PC-3 (cell line): ENCODE data around the gene NMRK2. TPM values are rescaled to one million over a fixed set of nuclear protein-coding genes. Genes with fewer than 3 reads are reported as not detected.

Experiments used
- ATAC-seq: fragments of 200-7000 bp; cut with Tn5 transposase; 2 replicates; pipeline ENCODE4 v1.9.1; 2020; ENCODE audit warnings: mild to moderate bottlenecking, moderate library complexity
- BruUV-seq: library from RNA; stranded (reverse); fragments of 400-500 nt; replicated peaks from 2 replicates; lab custom pipeline; 2021; lab: Mats Ljungman, UMichigan
- CTCF ChIA-PET: fragments of 300-600 bp; sonication (Branson Sonifier 250); formaldehyde crosslinking; loops from one replicate; lab custom pipeline; 2022; ENCODE audit warnings: antibody characterized with exemption; lab: Charles Lee
- POLR2A ChIA-PET: fragments of 300-600 bp; sonication (Branson Sonifier 250); formaldehyde crosslinking; loops from one replicate; lab custom pipeline; 2022; ENCODE audit warnings: antibody characterized with exemption; ENCODE audit not compliant: unreplicated experiment; lab: Charles Lee
- DNase-seq: peaks from one replicate; pipeline ENCODE4 v3.0.0-alpha.2; 2015
- H2AFZ ChIP-seq: fragments of 300-600 bp; sonication (generic); 2 replicates; pipeline ENCODE4 v1.6.0; 2016; ENCODE audit warnings: antibody characterized with exemption, low read length
- H3F3A ChIP-seq: fragments of 300-600 bp; sonication (generic); one replicate; pipeline ENCODE4 v1.6.0; 2017; ENCODE audit warnings: antibody characterized with exemption, low read length, control low read depth, mild to moderate bottlenecking; ENCODE audit not compliant: unreplicated experiment
- H3K27ac ChIP-seq: fragments of 300-600 bp; sonication (generic); 2 replicates; pipeline ENCODE4 v1.5.1; 2016; ENCODE audit warnings: mild to moderate bottlenecking, low read length
- H3K27me3 ChIP-seq: fragments of 300-600 bp; sonication (generic); 2 replicates; pipeline ENCODE4 v1.6.1; 2016; ENCODE audit warnings: low read length, mixed read lengths
- H3K36me3 ChIP-seq: fragments of 300-600 bp; sonication (generic); 2 replicates; pipeline ENCODE4 v1.6.1; 2016; ENCODE audit warnings: low read depth, mixed run types, low read length, mixed read lengths
- H3K4me1 ChIP-seq: fragments of 300-600 bp; sonication (generic); 2 replicates; pipeline ENCODE4 v1.5.1; 2016; ENCODE audit warnings: low read length; ENCODE audit not compliant: insufficient read depth
- H3K4me2 ChIP-seq: fragments of 300-600 bp; sonication (generic); 2 replicates; pipeline ENCODE4 v1.6.0; 2016; ENCODE audit warnings: low read length
- H3K4me3 ChIP-seq: fragments of 300-600 bp; sonication (generic); 2 replicates; pipeline ENCODE4 v1.5.1; 2016; ENCODE audit warnings: mild to moderate bottlenecking, low read length, mixed read lengths
- H3K79me2 ChIP-seq: fragments of 300-600 bp; sonication (generic); 2 replicates; pipeline ENCODE4 v1.6.1; 2017; ENCODE audit warnings: low read length, mixed read lengths
- H3K9ac ChIP-seq: fragments of 300-600 bp; sonication (generic); 2 replicates; pipeline ENCODE4 v1.6.0; 2016; ENCODE audit warnings: mild to moderate bottlenecking, low read length
- H3K9me2 ChIP-seq: fragments of 300-600 bp; sonication (generic); replicated peaks from 2 replicates; pipeline ENCODE4 v1.6.1; 2016; ENCODE audit warnings: mixed run types, low read length, mixed read lengths
- H3K9me3 ChIP-seq: fragments of 300-600 bp; sonication (generic); 2 replicates; pipeline ENCODE4 v1.6.1; 2016; ENCODE audit warnings: low read length, mixed read lengths
- H4K20me1 ChIP-seq: fragments of 300-600 bp; sonication (generic); 2 replicates; pipeline ENCODE4 v1.6.1; 2016; ENCODE audit warnings: low read length, mixed read lengths
- CTCF ChIP-seq: fragments of 300-600 bp; sonication (generic); conservative IDR thresholded peaks from 2 replicates; pipeline ENCODE4 v1.5.1; 2017; ENCODE audit warnings: antibody characterized with exemption, low read depth, mild to moderate bottlenecking, low read length
- EZH2 ChIP-seq: fragments of 300-600 bp; sonication (generic); IDR thresholded peaks from one replicate; pipeline ENCODE4 v1.6.1; 2017; ENCODE audit warnings: antibody characterized with exemption, mild to moderate bottlenecking, low read length; ENCODE audit not compliant: unreplicated experiment
- EZH2phosphoT487 ChIP-seq: fragments of 300-600 bp; sonication (generic); IDR thresholded peaks from 2 replicates; pipeline ENCODE4 v1.6.1; 2018; ENCODE audit warnings: mild to moderate bottlenecking, antibody characterized with exemption, low read length, borderline replicate concordance
- intact Hi-C: fragments of 100-400 bp; cut with micrococcal nuclease; formaldehyde crosslinking; loops from 2 replicates; pipeline ENCODE4 v1.9.0; 2023
- total RNA-seq: library from RNA; depleted of rRNA; stranded (reverse); fragments of >200 nt; gene quantifications from 2 replicates; pipeline ENCODE4 v1.2.3, GENCODE V29; 2014

NMRK2 gene
- total RNA-seq, 1 experiment from 2014 or later: not detected

- H3K4me3 ChIP-seq: peak overlapping the region; percentile 90
- peak; percentile 96 for DNase-seq
- no peaks in the 10 kb centered on the region for H3K36me3 ChIP-seq
- H3F3A ChIP-seq: no peaks in the 10 kb centered on the region
- peaks cover 15% of the 10 kb centered on the region for H3K4me1 ChIP-seq
- TF ChIP-seq EZH2 (no peak), EZH2phosphoT487 (no peak), CTCF (no peak)
- H2AFZ ChIP-seq: no peak overlapping the region
- peak overlapping the region; percentile 90 for H3K9ac ChIP-seq
- H3K9me2 ChIP-seq: no peaks in the 10 kb centered on the region
- H3K79me2 ChIP-seq: peaks cover 41% of the 10 kb centered on the region
- peak overlapping the region; percentile 99 for H3K4me2 ChIP-seq
- CTCF ChIA-PET: interaction anchor here (0.6 to 1.6 kb wide), 2 partner anchors 88 to 206 kb away, joined by 3 to 7 read pairs; partner anchors contain the start of genes ATCAY and MRPL54
- ATAC-seq: peak; percentile 74
- no peaks in the 10 kb centered on the region for H3K9me3 ChIP-seq
- BruUV-seq: no TSS peak
- no peaks in the 10 kb centered on the region for H4K20me1 ChIP-seq
- POLR2A ChIA-PET: interaction anchor here (0.7 kb wide), 1 partner anchor 386 kb away, joined by 3 read pairs; no protein-coding TSS in a partner anchor
- peak overlapping the region; percentile 93 for H3K27ac ChIP-seq
- intact Hi-C loops: no loop called here
- H3K27me3 ChIP-seq: no peaks in the 10 kb centered on the region
These were observed 35.9 kb downstream of the NMRK2 start for GRCh38 chr19:3968556-3969434.

- Histone ChIP-seq H3F3A (no peaks in the 10 kb centered on the region), H2AFZ (no peak overlapping the region), H3K79me2 (peaks cover 41% of the 10 kb centered on the region)
These were observed 36.8 kb downstream of the NMRK2 start for GRCh38 chr19:3969435-3970312.

More at GRCh38 chr19:3969435-3970312, 36.8 kb downstream of the NMRK2 start:
- Histone ChIP-seq H3K9me2 (no peaks in the 10 kb centered on the region), H3K27ac (peak overlapping the region; percentile 93), H3K9me3 (no peaks in the 10 kb centered on the region), H4K20me1 (no peaks in the 10 kb centered on the region), H3K4me1 (peaks cover 15% of the 10 kb centered on the region), H3K27me3 (no peaks in the 10 kb centered on the region), H3K9ac (peak overlapping the region; percentile 90), H3K4me2 (peak overlapping the region; percentile 99), H3K36me3 (no peaks in the 10 kb centered on the region), H3K4me3 (peak overlapping the region; percentile 90)
- TF ChIP-seq CTCF: peak; percentile 33
- TF ChIP-seq EZH2: no peak
- ChIA-PET CTCF (interaction anchor here (1.6 kb wide), 1 partner anchor 207 kb away, joined by 3 read pairs; the partner anchor contains the start of gene MRPL54), POLR2A (interaction anchor here (0.7 kb wide), 1 partner anchor 387 kb away, joined by 3 read pairs; no protein-coding TSS in a partner anchor)
- peak; percentile 85 for DNase-seq
- ATAC-seq: peak; percentile 38
- intact Hi-C loops: loop anchor here (2.0 kb wide), 1 partner anchor 15 kb away; the partner anchor contains the start of gene EEF2
- TSS peak; percentile 84 for BruUV-seq
